ENCODE measurements around the gene ERCC3.
"Not testable (repeated sequence)": the region's sequence is repeated elsewhere in the genome, so short reads cannot be mapped to it uniquely, and the experiment has no call there.

Gene ERCC3

GRCh38 chr2:127278959-127279358 is 15.0 kb downstream of the ERCC3 start:
- DNase-seq (ENCODE audit: low read depth) = no peak

- no peak for DNase-seq (ENCODE audit: low read depth)
These were observed 16.9 kb downstream of the ERCC3 start for GRCh38 chr2:127277028-127277427.

GRCh38 chr2:127275789-127276188 is 18.2 kb downstream of the ERCC3 start:
- no peak for DNase-seq (ENCODE audit: low read depth)

GRCh38 chr2:127275356-127275755 is 18.6 kb downstream of the ERCC3 start:
- no peak for DNase-seq (ENCODE audit: low read depth)

- no peak for DNase-seq (ENCODE audit: low read depth)
These were observed 23.3 kb downstream of the ERCC3 start for GRCh38 chr2:127270663-127271062.

GRCh38 chr2:127261804-127262406 is 32.0 kb downstream of the ERCC3 start:
- no peak for DNase-seq (ENCODE audit: low read depth)

- no peak for DNase-seq (ENCODE audit: low read depth)
These were observed 34.6 kb downstream of the ERCC3 start for GRCh38 chr2:127259355-127259754.

- DNase-seq (ENCODE audit: low read depth) = no peak
These were observed 37.1 kb downstream of the ERCC3 start for GRCh38 chr2:127256866-127257265.

- DNase-seq (ENCODE audit: low read depth) = no peak
These were observed 37.6 kb downstream of the ERCC3 start for GRCh38 chr2:127256381-127256780.

- DNase-seq (ENCODE audit: low read depth) = no peak
These were observed 38.2 kb downstream of the ERCC3 start for GRCh38 chr2:127255721-127256120.

GRCh38 chr2:127255146-127255545 is 38.8 kb downstream of the ERCC3 start:
- no peak for DNase-seq (ENCODE audit: low read depth)

- no peak for DNase-seq (ENCODE audit: low read depth)
These were observed 39.5 kb downstream of the ERCC3 start for GRCh38 chr2:127254386-127254981.

- DNase-seq (ENCODE audit: low read depth) = not testable (repeated sequence)
These were observed 52.8 kb downstream of the ERCC3 start for GRCh38 chr2:127241184-127241583.

- DNase-seq (ENCODE audit: low read depth) = no peak
These were observed 54.5 kb downstream of the ERCC3 start for GRCh38 chr2:127239395-127239794.

GRCh38 chr2:127237768-127238167 is 56.2 kb downstream of the ERCC3 start:
- not testable (repeated sequence) for DNase-seq (ENCODE audit: low read depth)

- no peak for DNase-seq (ENCODE audit: low read depth)
These were observed 58.8 kb downstream of the ERCC3 start for GRCh38 chr2:127235082-127235702.

GRCh38 chr2:127233710-127234109 is 60.2 kb downstream of the ERCC3 start:
- no peak for DNase-seq (ENCODE audit: low read depth)

- no peak for DNase-seq (ENCODE audit: low read depth)
These were observed 62.6 kb downstream of the ERCC3 start for GRCh38 chr2:127231130-127231865.

- no peak for DNase-seq (ENCODE audit: low read depth)
These were observed 64.4 kb downstream of the ERCC3 start for GRCh38 chr2:127229555-127229954.

GRCh38 chr2:127228102-127228501 is 65.8 kb downstream of the ERCC3 start:
- no peak for DNase-seq (ENCODE audit: low read depth)

- DNase-seq (ENCODE audit: low read depth) = not testable (repeated sequence)
These were observed 66.7 kb downstream of the ERCC3 start for GRCh38 chr2:127227264-127227660.

- no peak for DNase-seq (ENCODE audit: low read depth)
These were observed 67.3 kb downstream of the ERCC3 start for GRCh38 chr2:127226520-127227263.
